Lower lobe of right lung (tissue), 2 donors: ENCODE data around the gene ZMYM2. TPM values are rescaled to one million over a fixed set of nuclear protein-coding genes. Genes with fewer than 3 reads are reported as not detected.
"Not testable (repeated sequence)": the region's sequence is repeated elsewhere in the genome, so short reads cannot be mapped to it uniquely, and the experiment has no call there.

Experiments
- ATAC-seq, 2 donors: fragments of 200-7000 bp; cut with Tn5 transposase; one replicate each; pipeline ENCODE4 v1.9.1; 2020 to 2022; ENCODE audit warnings: mild to moderate bottlenecking in 2 of 2, moderate library complexity in 2 of 2
- DNase-seq: peaks from one replicate; pipeline ENCODE4 v3.0.0-alpha.2; 2020
- H3K27ac ChIP-seq: fragments of 200-600 bp; one replicate; pipeline ENCODE4 v1.8.0; 2022
- H3K27me3 ChIP-seq: fragments of 200-600 bp; one replicate; pipeline ENCODE4 v1.8.0; 2022; ENCODE audit warnings: low read depth
- H3K36me3 ChIP-seq: fragments of 200-600 bp; one replicate; pipeline ENCODE4 v1.8.0; 2022; ENCODE audit warnings: mild to moderate bottlenecking
- H3K4me1 ChIP-seq: fragments of 200-600 bp; one replicate; pipeline ENCODE4 v1.8.0; 2022
- H3K4me3 ChIP-seq: fragments of 200-600 bp; one replicate; pipeline ENCODE4 v1.8.0; 2022; ENCODE audit warnings: mild to moderate bottlenecking
- H3K9me3 ChIP-seq: fragments of 200-600 bp; one replicate; pipeline ENCODE4 v1.8.0; 2022
- intact Hi-C: fragments of 100-400 bp; cut with DNase I; formaldehyde crosslinking; loops from one replicate; pipeline ENCODE4 v1.11.0; 2022
- total RNA-seq: library from RNA; stranded (reverse); fragmentation: NEBNext Ultra II Directional; extraction: Animal tissue kit (Norgen Biotek cat#: 25700); gene quantifications from one replicate; pipeline ENCODE4 v1.2.1, GENCODE V29; 2021
- TF ChIP-seq, protein P1 (sequence below): fragments of 200-600 bp; IDR thresholded peaks from one replicate; pipeline ENCODE4 v1.8.0; 2022; ENCODE audit warnings: antibody characterized with exemption, mild to moderate bottlenecking
- donor health status: DM: no; HTN: yes; CAD: no; lungs with severe emphysema.

The ZMYM2 gene
- total RNA-seq, 1 donor from 2014 or later, result 71.5 TPM

GRCh38 chr13:20033486-20033885 lies 75.0 kb downstream of the ZMYM2 start:
- intact Hi-C loops, result no loop called here
- Histone ChIP-seq H3K27me3 (no peaks in the 10 kb centered on the region), H3K36me3 (peaks cover 95% of the 10 kb centered on the region), H3K9me3 (no peaks in the 10 kb centered on the region), H3K27ac (no peak overlapping the region), H3K4me1 (no peaks in the 10 kb centered on the region), H3K4me3 (no peak overlapping the region)
- TF ChIP-seq, protein P1, sequence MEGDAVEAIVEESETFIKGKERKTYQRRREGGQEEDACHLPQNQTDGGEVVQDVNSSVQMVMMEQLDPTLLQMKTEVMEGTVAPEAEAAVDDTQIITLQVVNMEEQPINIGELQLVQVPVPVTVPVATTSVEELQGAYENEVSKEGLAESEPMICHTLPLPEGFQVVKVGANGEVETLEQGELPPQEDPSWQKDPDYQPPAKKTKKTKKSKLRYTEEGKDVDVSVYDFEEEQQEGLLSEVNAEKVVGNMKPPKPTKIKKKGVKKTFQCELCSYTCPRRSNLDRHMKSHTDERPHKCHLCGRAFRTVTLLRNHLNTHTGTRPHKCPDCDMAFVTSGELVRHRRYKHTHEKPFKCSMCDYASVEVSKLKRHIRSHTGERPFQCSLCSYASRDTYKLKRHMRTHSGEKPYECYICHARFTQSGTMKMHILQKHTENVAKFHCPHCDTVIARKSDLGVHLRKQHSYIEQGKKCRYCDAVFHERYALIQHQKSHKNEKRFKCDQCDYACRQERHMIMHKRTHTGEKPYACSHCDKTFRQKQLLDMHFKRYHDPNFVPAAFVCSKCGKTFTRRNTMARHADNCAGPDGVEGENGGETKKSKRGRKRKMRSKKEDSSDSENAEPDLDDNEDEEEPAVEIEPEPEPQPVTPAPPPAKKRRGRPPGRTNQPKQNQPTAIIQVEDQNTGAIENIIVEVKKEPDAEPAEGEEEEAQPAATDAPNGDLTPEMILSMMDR, result no peak
- DNase-seq, result no peak
- no peak for ATAC-seq

DNA sequence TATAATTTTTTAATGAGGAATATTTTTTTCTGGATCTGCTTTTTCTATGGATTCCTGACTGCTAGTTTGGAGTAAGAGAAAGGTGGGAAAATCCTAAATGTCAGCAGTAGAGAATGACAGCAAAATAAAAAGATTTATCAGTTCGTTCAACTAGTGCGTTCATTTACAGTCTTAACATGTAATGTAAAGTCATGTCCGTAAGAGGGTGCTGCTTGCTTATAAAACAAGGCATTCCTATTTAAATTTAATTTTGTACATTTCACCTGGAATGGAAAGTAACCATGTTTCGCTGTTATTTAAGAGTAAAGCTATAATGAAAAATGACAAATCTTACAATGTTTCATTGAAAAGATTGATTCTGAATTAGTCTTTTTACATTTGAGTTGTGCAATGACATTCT lies 76.6 kb downstream of the ZMYM2 start:
- H3K4me3 ChIP-seq, result no peak overlapping the region
- ATAC-seq (no peak), DNase-seq (no peak)
- no peaks in the 10 kb centered on the region for H3K4me1 ChIP-seq
- no peak overlapping the region for H3K27ac ChIP-seq
- H3K27me3 ChIP-seq, result no peaks in the 10 kb centered on the region
- TF ChIP-seq, protein P1, result no peak
- H3K9me3 ChIP-seq, result no peaks in the 10 kb centered on the region
- intact Hi-C loops, result no loop called here
- peaks cover 93% of the 10 kb centered on the region for H3K36me3 ChIP-seq

- H3K27me3 ChIP-seq, result no peaks in the 10 kb centered on the region
- no peaks in the 10 kb centered on the region for H3K4me1 ChIP-seq
- H3K36me3 ChIP-seq, result peaks cover 83% of the 10 kb centered on the region
- TF ChIP-seq, protein P1, result no peak
- H3K9me3 ChIP-seq, result no peaks in the 10 kb centered on the region
- no peak for DNase-seq
- intact Hi-C loops, result no loop called here
- no peak for ATAC-seq
- H3K4me3 ChIP-seq, result no peak overlapping the region
- no peak overlapping the region for H3K27ac ChIP-seq
These were observed 79.4 kb downstream of the ZMYM2 start for GRCh38 chr13:20037908-20038307.

DNA sequence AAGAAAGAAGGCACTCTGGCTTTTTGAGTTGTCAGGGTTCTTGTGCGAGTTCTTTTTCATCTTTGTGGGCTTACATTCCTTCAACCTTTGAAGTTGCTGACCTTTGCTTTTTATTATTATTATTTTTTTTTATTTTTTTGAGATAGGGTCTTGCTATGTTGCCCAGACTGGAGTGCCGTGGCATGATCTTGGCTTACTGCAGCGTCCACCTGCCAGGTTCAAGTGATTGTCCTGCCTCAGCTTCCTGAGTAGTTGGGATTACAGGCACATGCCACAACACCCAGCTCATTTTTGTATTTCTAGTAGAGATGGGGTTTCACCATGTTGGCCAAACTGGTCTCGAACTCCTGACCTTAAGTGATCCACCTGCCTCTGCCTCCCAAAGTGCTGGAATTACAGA lies 84.1 kb downstream of the ZMYM2 start:
- DNase-seq, H3K9me3 ChIP-seq, ATAC-seq, H3K4me3 ChIP-seq, H3K27ac ChIP-seq, intact Hi-C loops, H3K27me3 ChIP-seq, H3K4me1 ChIP-seq: not testable (repeated sequence)
- H3K36me3 ChIP-seq, result peaks cover 65% of the 10 kb centered on the region

- H3K9me3 ChIP-seq, result no peaks in the 10 kb centered on the region
- H3K36me3 ChIP-seq, result peaks cover 58% of the 10 kb centered on the region
- H3K4me3 ChIP-seq, result no peak overlapping the region
- DNase-seq (peak; percentile 59), ATAC-seq (peak; percentile 51 to 76)
- no peaks in the 10 kb centered on the region for H3K27me3 ChIP-seq
- H3K27ac ChIP-seq, result no peak overlapping the region
- TF ChIP-seq, protein P1, result no peak
- intact Hi-C loops, result no loop called here
- H3K4me1 ChIP-seq, result no peaks in the 10 kb centered on the region
These were observed 84.8 kb downstream of the ZMYM2 start for GRCh38 chr13:20043207-20043925.

DNA sequence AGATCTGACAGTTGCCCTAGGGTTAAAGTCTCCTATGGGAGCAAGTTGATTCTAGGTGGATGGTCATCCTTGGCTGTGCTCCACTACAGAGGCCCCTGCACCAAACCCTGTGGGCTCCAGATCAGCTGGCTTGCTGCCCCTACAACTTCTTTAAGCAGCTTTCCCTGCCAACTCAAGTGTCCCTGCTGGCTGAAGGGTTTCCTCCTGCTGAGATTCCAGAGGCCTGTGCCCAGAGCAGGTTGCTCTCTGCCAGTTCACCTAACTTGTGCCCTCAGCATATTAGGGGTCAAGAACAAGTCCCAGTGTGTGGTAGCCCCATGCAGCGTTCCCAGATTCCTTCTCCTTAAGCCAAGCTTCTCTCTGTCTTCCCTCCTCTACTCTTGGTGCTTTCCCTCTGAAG lies 85.6 kb downstream of the ZMYM2 start:
- peaks cover 52% of the 10 kb centered on the region for H3K36me3 ChIP-seq
- H3K4me3 ChIP-seq, result no peak overlapping the region
- no peaks in the 10 kb centered on the region for H3K27me3 ChIP-seq
- intact Hi-C loops, result no loop called here
- DNase-seq (no peak), ATAC-seq (peak; percentile 19 to 29)
- H3K27ac ChIP-seq, result no peak overlapping the region
- H3K9me3 ChIP-seq, result no peaks in the 10 kb centered on the region
- H3K4me1 ChIP-seq, result peaks cover 7% of the 10 kb centered on the region
- TF ChIP-seq, protein P1, result no peak
